ENCODE data around the gene SNTA1.
A peak's percentile ranks its signal among the peaks of the same experiment; 100 is the strongest.
"Not testable (repeated sequence)": the region's sequence is repeated elsewhere in the genome, so short reads cannot be mapped to it uniquely, and the experiment has no call there.

SNTA1 gene

DNA sequence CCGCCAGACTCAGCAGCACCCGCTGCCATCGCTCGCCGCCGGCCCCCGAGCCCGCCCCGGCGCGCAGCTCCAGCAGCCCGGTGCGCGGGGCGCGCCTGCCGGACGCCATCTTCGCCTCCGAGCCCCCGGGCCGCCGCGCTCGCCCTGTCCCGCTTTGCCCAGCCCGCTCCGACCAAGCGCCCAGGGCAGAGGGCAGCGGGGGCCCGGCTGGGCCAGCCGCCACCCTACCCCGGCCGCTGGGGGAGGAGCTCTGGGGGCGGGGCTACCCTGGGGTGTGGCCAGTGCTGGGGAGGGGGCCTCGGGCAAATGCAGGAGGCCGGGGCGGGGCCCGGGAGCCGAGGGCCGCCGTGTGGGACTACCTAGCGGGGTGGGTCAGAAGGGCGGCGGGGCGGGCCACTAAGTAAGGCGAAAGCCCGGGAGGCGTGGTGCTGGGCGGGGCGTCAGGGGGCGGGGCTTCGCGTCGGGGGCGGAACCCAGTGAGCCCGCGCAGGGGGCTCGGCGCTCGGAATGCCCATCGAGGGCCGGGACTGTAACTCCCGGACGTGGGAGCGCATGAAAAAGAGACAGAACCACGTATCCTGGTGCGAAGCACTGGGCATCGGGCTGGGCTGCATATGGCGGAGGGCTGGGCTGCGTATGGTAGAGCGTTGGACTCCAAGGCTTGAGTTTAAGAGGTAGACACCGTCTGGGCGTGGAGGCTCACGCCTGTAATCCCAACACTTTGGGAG, at the start of gene SNTA1:
Gene SNTA1, minus strand, starts transcription at position 252 of the 728 bp plus-strand sequence. Its CDS starts 143 bp downstream, at position 109.
- peak; percentile 25 for DNase-seq

- no peak for DNase-seq
These were observed 47.5 kb upstream of the SNTA1 start for GRCh38 chr20:33490934-33491656.

DNA sequence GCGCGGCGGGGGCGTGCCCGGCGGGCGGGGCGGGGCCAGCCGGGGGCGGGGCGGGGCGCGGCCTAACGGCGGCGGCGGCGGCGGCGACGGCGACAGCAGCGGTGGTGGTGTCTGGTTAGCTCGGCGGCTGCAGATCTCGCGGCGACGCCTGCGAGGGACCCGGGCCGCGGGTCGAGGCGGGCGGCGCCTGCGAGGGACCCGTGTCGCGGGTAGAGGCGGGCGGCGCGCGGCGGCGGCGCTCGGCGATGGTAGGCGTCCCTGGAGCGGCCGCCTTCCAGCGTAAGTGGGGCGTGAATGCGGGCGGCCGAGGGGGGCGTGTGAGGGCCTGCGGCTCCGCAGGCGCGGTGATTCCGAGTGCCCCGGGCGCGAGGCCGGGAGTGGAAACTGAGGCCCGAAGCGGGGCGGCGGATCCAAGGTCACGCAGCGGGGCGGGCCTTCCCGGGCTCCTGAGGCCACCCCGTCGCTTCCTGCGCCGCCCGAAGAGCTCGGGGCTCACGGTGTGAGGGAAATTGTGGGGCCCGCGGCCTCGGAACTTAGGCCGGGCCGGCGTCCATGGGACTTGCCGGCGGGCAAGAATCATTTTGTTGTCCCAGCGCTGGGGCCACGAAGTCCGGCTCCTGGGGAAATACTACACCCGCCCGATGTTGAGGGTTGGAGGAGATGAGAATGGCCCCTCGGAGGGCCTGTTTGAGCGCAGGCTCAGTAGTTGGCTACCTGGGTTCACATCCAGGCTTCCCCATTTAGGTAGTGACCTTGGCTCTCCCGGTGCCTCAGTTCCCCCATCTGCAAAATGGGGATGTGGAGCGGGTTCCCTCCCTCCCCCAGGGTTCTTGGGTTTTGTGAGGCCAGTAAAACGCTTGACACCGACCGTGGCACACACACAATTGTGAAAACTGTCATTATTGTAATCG, 46.7 kb upstream of the SNTA1 start, which contains the start of gene CBFA2T2:
Gene CBFA2T2, plus strand, starts transcription at position 74 of the 911 bp plus-strand sequence. Its CDS starts 172 bp downstream, at position 246.
- no peak for DNase-seq

- DNase-seq = peak; percentile 88
These were observed 46.0 kb upstream of the SNTA1 start for GRCh38 chr20:33489495-33490022.

DNA sequence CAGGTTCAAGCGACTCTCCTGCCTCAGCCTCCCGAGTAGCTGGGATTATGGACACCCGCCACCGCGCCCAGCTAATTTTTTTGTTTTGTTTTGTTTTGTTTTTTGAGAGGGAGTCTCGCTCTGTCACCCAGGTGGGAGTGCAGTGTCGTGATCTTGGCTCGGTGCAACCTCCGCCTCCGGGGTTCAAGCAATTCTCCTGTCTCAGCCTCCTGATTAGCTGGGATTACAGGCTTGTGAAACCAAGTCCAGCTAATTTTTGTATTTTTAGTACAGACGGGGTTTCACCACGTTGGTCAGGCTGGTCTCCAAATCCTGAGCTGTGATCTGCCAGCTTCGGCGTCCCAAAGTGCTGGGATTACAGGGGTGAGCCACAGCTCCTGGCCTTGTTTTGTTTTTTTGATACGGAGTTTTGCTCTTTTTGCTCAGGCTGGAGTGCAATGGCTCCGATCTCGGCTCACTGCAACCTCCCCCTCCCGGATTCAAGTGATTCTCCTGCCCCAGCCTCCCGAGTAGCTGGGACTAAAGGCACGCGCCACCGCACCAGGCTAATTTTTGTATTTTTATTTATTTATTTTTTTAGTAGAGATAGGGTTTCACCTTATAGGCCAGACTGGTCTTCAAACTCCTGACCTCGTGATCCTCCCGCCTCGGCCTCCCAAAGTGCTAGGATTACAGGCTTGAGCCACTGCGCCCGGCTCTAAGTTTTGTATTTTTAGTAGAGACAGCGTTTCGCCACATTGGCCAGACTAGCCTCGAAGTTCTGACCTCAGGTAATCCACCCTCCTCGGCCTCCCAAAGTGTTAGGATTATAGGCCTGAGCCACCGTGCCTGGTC, 45.3 kb upstream of the SNTA1 start:
- not testable (repeated sequence) for DNase-seq

DNA sequence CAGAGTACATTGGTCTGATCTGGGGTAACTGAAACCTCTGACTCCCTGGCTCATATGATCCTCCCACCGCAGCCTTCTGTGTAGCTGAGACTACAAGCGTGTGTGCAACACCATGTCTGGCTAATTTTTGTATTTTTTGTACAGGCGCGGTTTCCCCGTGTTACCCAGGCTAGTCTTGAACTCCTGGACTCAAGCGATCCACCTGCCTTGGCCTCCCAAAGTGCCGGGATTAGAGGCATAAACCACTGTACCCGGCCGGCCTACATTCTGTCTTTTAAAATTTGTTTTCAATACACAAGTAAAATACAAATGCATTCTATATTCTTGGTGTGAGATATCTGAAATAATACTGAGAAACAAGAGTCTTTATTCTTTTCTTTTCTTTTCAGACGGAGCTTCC, 44.6 kb upstream of the SNTA1 start:
- no peak for DNase-seq

- DNase-seq = not testable (repeated sequence)
These were observed 39.6 kb upstream of the SNTA1 start for GRCh38 chr20:33483186-33483585.

GRCh38 chr20:33482581-33482980, 39.0 kb upstream of the SNTA1 start:
- no peak for DNase-seq

- DNase-seq = no peak
These were observed 37.9 kb upstream of the SNTA1 start for GRCh38 chr20:33481431-33481941.

GRCh38 chr20:33480048-33480447, 36.5 kb upstream of the SNTA1 start:
- DNase-seq = no peak

- no peak for DNase-seq
These were observed 34.0 kb upstream of the SNTA1 start for GRCh38 chr20:33477386-33478234.

- no peak for DNase-seq
These were observed 32.0 kb upstream of the SNTA1 start for GRCh38 chr20:33475381-33476152.

GRCh38 chr20:33474963-33475362, 31.4 kb upstream of the SNTA1 start:
- DNase-seq = no peak

- no peak for DNase-seq
These were observed 30.7 kb upstream of the SNTA1 start for GRCh38 chr20:33474097-33474873.

GRCh38 chr20:33472868-33473435, 29.4 kb upstream of the SNTA1 start:
- DNase-seq = no peak

- no peak for DNase-seq
These were observed 27.3 kb upstream of the SNTA1 start for GRCh38 chr20:33470866-33471265.

DNA sequence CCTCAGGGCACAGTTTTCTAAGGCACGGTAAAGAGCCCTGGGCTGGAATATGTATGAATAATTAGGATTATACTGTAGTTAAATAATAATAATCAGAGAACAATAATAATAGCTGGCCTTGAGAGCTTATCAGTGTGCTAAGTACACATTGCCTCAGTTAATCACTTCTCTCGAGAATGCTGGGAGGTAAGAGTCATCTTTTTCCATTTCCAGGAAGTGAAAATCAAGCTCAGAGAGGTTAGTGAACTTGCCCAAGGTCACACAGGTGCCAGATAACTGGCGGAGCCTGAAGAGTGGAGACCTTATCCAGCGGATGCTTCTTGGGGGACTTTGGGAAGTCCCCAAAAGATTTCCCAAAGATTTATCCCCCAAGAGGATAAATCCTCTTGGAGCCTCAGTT, 26.9 kb upstream of the SNTA1 start:
- no peak for DNase-seq

DNA sequence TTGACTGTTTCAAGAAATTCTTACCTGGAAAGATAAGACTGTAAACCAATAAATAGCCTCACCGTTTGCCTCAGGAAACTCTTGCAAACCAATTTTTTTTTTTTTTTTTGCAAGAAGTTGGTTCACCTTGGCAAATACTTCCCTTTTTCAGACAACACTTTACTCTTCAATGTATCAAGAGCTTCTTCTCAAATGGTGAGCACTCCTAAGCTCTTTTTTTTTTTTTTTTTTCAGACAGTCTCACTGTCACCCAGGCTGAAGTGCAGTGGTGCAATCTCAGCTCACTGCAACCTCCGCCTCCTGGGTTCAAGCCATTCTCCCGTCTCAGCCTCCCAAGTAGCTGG, 22.7 kb upstream of the SNTA1 start:
- no peak for DNase-seq
